HG03196 (cell line): ENCODE measurements around the gene UPK1A.

Experiments used
- ATAC-seq: cut with Tn5 transposase; IDR thresholded peaks from one replicate; pipeline ENCODE4 v1.9.1; 2021; ENCODE audit not compliant: unreplicated experiment

The UPK1A gene

GRCh38 chr19:35666251-35666913 lies at the start of gene UPK1A:
Gene UPK1A, plus strand, starts transcription at chr19:35666517. Its CDS starts 296 bp downstream, at chr19:35666813.
- ATAC-seq = no peak

- no peak for ATAC-seq
Observed at GRCh38 chr19:35618857-35619256, 47.5 kb upstream of the UPK1A start.

- ATAC-seq = no peak
Observed at GRCh38 chr19:35619290-35619923, 46.9 kb upstream of the UPK1A start.

GRCh38 chr19:35620001-35620400 lies 46.3 kb upstream of the UPK1A start:
- no peak for ATAC-seq

- ATAC-seq = no peak
Observed at GRCh38 chr19:35621708-35622107, 44.6 kb upstream of the UPK1A start.

- ATAC-seq = no peak
Observed at GRCh38 chr19:35622750-35623149, 43.6 kb upstream of the UPK1A start.

- no peak for ATAC-seq
Observed at GRCh38 chr19:35623327-35624010, 42.8 kb upstream of the UPK1A start.

- ATAC-seq = no peak
Observed at GRCh38 chr19:35628264-35628564, 38.1 kb upstream of the UPK1A start.

- ATAC-seq = peak; percentile 94
Observed at GRCh38 chr19:35628565-35629331, 37.6 kb upstream of the UPK1A start, which contains the start of gene RBM42. Gene RBM42, plus strand, starts transcription at chr19:35629036. Its CDS starts 118 bp downstream, at chr19:35629154.

GRCh38 chr19:35629332-35629633 lies 37.0 kb upstream of the UPK1A start:
- ATAC-seq = no peak

GRCh38 chr19:35633727-35634440 lies 32.4 kb upstream of the UPK1A start:
- ATAC-seq = no peak

- no peak for ATAC-seq
Observed at GRCh38 chr19:35636651-35637050, 29.7 kb upstream of the UPK1A start.

- no peak for ATAC-seq
Observed at GRCh38 chr19:35637165-35637564, 29.2 kb upstream of the UPK1A start.

- no peak for ATAC-seq
Observed at GRCh38 chr19:35639321-35639639, 27.0 kb upstream of the UPK1A start.

- no peak for ATAC-seq
Observed at GRCh38 chr19:35639863-35640262, 26.5 kb upstream of the UPK1A start.

GRCh38 chr19:35641515-35642151 lies 24.7 kb upstream of the UPK1A start, which contains the start of gene ETV2:
Gene ETV2, plus strand, starts transcription at chr19:35641745. Its CDS starts 716 bp downstream, at chr19:35642461.
- no peak for ATAC-seq

GRCh38 chr19:35642312-35642711 lies 24.0 kb upstream of the UPK1A start:
- no peak for ATAC-seq

GRCh38 chr19:35642798-35643254 lies 23.5 kb upstream of the UPK1A start:
- ATAC-seq = no peak

- peak; percentile 42 for ATAC-seq
Observed at GRCh38 chr19:35643255-35644205, 22.8 kb upstream of the UPK1A start.
